ENCODE results near the gene UNC13A. TPM values are rescaled to one million over a fixed set of nuclear protein-coding genes. Genes with fewer than 3 reads are reported as not detected.
A peak's percentile ranks its signal among the peaks of the same experiment; 100 is the strongest.

UNC13A gene
- under 1 TPM in 1 of 6 experiments, not detected in 5; 0.02 TPM for total RNA-seq
- long read RNA-seq = 0 reads

DNA sequence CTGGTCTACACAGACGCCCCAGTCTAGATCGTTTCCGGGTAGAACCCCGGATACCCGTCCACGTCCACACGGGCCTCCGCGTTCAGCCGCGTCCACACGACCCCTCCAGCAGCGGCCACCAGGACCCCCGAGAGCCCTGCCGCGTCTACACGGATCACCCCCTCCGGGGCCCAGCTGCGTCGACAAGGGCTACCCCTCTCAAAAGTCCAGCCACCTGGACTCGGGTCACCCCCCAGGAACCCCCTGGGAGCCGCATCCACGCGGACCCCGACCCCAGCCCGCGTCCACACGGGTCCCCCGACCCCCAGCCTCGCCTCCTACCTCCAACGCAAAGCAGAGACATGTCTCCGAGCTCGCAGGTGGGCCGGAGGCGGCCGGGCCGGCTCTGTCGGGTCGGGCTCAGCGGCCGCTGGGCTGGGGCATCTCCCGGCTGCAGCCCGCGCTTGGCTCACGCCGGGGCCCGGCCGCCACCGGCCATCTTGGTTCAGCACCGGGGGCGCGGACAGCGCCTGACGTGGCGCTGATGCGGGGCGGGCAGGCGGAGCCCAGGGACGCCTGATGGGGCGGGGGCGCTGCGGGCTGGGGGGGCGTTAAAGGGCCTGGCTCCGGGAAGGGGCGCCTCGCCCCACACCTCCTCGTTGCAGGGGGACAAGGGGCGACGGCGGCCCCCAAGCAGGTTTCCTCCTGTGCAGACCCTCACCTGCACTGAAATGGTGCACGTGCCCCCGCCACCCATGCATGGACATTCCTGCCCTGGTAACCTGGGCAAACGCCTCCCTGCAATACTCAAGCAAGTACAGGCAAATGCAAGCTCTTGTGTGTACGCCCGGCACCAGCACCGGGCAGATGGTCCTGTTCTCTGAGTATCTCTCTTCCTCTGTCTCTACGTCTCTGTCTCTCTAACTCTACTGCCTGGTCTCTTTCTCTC is at the start of gene UNC13A:
UNC13A (minus strand) TSS at position 498 of the 928 bp plus-strand sequence; CDS start at position 343, 155 bp downstream.
- intact Hi-C loops (cut with DNase I) = no loop called here
- 6% methylated on average over 28 of the region's 77 CpGs for WGBS (ENCODE audit: insufficient coverage, low coverage, low lambda C conversion rate, missing lambda C conversion rate)
- peaks cover 0 to 11% of the 10 kb centered on the region in 2 donors for H3K27me3 ChIP-seq
- H3K36me3 ChIP-seq = no peaks in the 10 kb centered on the region
- TF ChIP-seq POLR2A (IDR thresholded peaks at IDR 0.05) = no peak
- TF ChIP-seq, protein P1, sequence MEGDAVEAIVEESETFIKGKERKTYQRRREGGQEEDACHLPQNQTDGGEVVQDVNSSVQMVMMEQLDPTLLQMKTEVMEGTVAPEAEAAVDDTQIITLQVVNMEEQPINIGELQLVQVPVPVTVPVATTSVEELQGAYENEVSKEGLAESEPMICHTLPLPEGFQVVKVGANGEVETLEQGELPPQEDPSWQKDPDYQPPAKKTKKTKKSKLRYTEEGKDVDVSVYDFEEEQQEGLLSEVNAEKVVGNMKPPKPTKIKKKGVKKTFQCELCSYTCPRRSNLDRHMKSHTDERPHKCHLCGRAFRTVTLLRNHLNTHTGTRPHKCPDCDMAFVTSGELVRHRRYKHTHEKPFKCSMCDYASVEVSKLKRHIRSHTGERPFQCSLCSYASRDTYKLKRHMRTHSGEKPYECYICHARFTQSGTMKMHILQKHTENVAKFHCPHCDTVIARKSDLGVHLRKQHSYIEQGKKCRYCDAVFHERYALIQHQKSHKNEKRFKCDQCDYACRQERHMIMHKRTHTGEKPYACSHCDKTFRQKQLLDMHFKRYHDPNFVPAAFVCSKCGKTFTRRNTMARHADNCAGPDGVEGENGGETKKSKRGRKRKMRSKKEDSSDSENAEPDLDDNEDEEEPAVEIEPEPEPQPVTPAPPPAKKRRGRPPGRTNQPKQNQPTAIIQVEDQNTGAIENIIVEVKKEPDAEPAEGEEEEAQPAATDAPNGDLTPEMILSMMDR (IDR thresholded peaks at IDR 0.05) = no peak
- DNase-seq = peak in 1 of 3 donors; percentile 40
- no peaks in the 10 kb centered on the region for H3K4me1 ChIP-seq
- H3K9me3 ChIP-seq = no peaks in the 10 kb centered on the region
- no peak within 1 kb of the TSS for H3K4me3 ChIP-seq
- H3K27ac ChIP-seq = no peak within 1 kb of the TSS
- ATAC-seq = peak; percentile 46 to 71 (median 52)

DNA sequence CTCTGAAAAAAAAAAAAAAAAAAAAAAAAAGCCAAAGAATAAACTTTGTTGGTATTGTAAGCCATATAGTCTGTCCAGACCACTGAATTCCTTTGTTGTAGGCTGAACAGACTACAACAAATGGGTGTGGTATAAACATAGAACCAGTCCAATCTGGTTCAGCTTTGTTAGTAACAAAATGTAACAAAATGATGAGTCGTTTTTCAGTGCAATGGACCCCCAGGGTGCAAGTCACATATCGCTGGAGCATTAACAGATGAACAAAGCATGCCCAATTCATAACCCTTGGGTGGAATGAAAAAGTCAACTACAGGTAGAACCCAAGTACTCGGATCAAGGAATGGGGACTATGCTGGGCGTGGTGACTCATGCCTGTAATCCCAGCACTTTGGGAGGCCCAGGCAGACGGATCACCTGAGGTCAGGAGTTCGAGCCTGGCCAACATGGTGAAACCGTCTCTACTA is 49.6 kb upstream of the UNC13A start:
- intact Hi-C loops (cut with DNase I) = no loop called here
- Histone ChIP-seq H3K9me3 (no peaks in the 10 kb centered on the region), H3K27ac (no peak overlapping the region), H3K36me3 (peaks cover 0 to 18% (median 3%) of the 10 kb centered on the region in 4 donors), H3K27me3 (no peaks in the 10 kb centered on the region), H3K4me3 (no peak overlapping the region), H3K4me1 (no peaks in the 10 kb centered on the region)
- 89% methylated on average over 7 of the region's 7 CpGs for WGBS (ENCODE audit: insufficient coverage, low coverage, low lambda C conversion rate, missing lambda C conversion rate)
- DNase-seq (no peak), ATAC-seq (no peak)
- TF ChIP-seq POLR2A (IDR thresholded peaks at IDR 0.05) = no peak
- TF ChIP-seq, protein P1 (IDR thresholded peaks at IDR 0.05) = no peak

DNA sequence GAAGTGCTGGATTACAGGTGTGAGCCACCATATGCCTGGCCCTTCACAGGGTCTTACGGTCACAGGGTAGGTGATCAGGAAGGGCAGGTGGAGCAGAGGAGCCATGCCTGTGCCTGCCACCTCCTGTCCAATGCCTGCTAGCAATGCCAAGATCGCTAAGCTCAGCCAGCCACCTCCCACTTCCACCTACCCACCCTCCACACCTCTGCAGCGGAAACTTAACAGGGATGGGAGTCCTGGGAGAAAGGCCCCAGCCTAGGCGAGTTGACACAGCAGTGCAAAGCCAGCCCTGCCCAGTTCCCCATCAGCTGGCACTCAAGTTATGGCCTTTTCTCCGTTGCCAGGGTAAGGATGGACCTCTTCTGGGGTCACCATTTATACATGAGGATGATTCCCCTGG is 47.3 kb upstream of the UNC13A start:
- intact Hi-C loops (cut with DNase I) = no loop called here
- WGBS (ENCODE audit: insufficient coverage, low coverage, low lambda C conversion rate, missing lambda C conversion rate) = 90% methylated on average over 2 of the region's 5 CpGs
- Histone ChIP-seq H3K9me3 (no peaks in the 10 kb centered on the region), H3K4me1 (no peaks in the 10 kb centered on the region), H3K4me3 (no peak overlapping the region), H3K27ac (no peak overlapping the region), H3K36me3 (peaks cover 0 to 22% (median 3%) of the 10 kb centered on the region in 4 donors), H3K27me3 (no peaks in the 10 kb centered on the region)
- no peak for TF ChIP-seq POLR2A (IDR thresholded peaks at IDR 0.05)
- TF ChIP-seq, protein P1 (IDR thresholded peaks at IDR 0.05) = no peak
- DNase-seq (no peak), ATAC-seq (no peak)

DNA sequence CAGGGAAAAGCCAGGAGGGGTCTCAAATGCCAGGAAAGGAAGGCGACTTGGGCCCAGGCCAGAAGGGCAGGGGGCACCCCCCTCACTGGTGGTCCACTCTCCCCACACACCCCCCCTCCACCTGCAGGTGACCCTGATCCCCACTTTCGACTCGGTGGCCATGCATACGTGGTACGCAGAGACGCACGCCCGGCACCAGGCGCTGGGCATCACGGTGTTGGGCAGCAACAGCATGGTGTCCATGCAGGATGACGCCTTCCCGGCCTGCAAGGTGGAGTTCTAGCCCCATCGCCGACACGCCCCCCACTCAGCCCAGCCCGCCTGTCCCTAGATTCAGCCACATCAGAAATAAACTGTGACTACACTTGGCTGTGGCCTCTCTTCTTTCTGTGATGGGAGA is 46.0 kb upstream of the UNC13A start:
- no peaks in the 10 kb centered on the region for H3K4me1 ChIP-seq
- H3K9me3 ChIP-seq = no peaks in the 10 kb centered on the region
- TF ChIP-seq, protein P1 (IDR thresholded peaks at IDR 0.05) = no peak
- TF ChIP-seq POLR2A (IDR thresholded peaks at IDR 0.05) = no peak
- H3K36me3 ChIP-seq = peaks cover 0 to 27% (median 3%) of the 10 kb centered on the region in 4 donors
- intact Hi-C loops (cut with DNase I) = no loop called here
- ATAC-seq (peak in 1 of 4 donors; percentile 13), DNase-seq (no peak)
- H3K27me3 ChIP-seq = no peaks in the 10 kb centered on the region
- H3K4me3 ChIP-seq = no peak overlapping the region
- no peak overlapping the region for H3K27ac ChIP-seq
- 94% methylated on average over 3 of the region's 16 CpGs for WGBS (ENCODE audit: insufficient coverage, low coverage, low lambda C conversion rate, missing lambda C conversion rate)
